Heart left ventricle (tissue), 16 donors: ENCODE results near the gene XPNPEP3. TPM values are rescaled to one million over a fixed set of nuclear protein-coding genes. Genes with fewer than 3 reads are reported as not detected.

Experiments used
- ATAC-seq, 4 donors: fragments of 200-7000 bp; cut with Tn5 transposase; one replicate each; pipeline ENCODE4 v1.9.1; 2020 to 2022; ENCODE audit warnings: moderate library complexity in 4 of 4, mild to moderate bottlenecking in 3 of 4, moderate number of reproducible peaks in 1 of 4
- DNase-seq, 5 donors: peaks; one replicate each; pipeline ENCODE4 v3.0.0-alpha.2; 2020
- H3K27ac ChIP-seq, 12 donors: fragments of 200-600 bp; sonication (generic) in 4 of 12; one replicate each; pipeline versions ENCODE4 v1.5.0 to v1.8.0; 2016 to 2022; ENCODE audit warnings: mild to moderate bottlenecking in 2 of 12
- H3K27me3 ChIP-seq, 9 donors: fragments of 200-600 bp; sonication (generic) in 2 of 9; one replicate each; pipeline versions ENCODE4 v1.5.1 to v1.8.0; 2016 to 2022; ENCODE audit warnings: mild to moderate bottlenecking in 3 of 9
- H3K36me3 ChIP-seq, 9 donors: fragments of 200-600 bp; sonication (generic) in 2 of 9; one replicate each; pipeline versions ENCODE4 v1.5.0 to v1.8.0; 2018 to 2022; ENCODE audit warnings: mild to moderate bottlenecking in 2 of 9
- H3K4me1 ChIP-seq, 12 donors: fragments of 200-600 bp; sonication (generic) in 4 of 12; one replicate each; pipeline versions ENCODE4 v1.5.0 to v1.8.0; 2016 to 2022; ENCODE audit warnings: mild to moderate bottlenecking in 3 of 12
- H3K4me3 ChIP-seq, 12 donors: fragments of 200-600 bp; sonication (generic) in 4 of 12; one replicate each; pipeline versions ENCODE4 v1.5.0 to v1.8.0; 2017 to 2022; ENCODE audit warnings: mild to moderate bottlenecking in 9 of 12, moderate library complexity in 4 of 12
- H3K9me3 ChIP-seq, 12 donors: fragments of 200-600 bp; sonication (generic) in 4 of 12; one replicate each; pipeline versions ENCODE4 v1.5.0 to v1.8.0; 2016 to 2022; ENCODE audit warnings: mild to moderate bottlenecking in 1 of 12
- POLR2A ChIP-seq, 2 donors: fragments of 450-650 bp; IDR thresholded peaks; one replicate each; pipeline ENCODE4 v1.6.1; 2017; ENCODE audit warnings: antibody characterized with exemption in 2 of 2, mild to moderate bottlenecking in 2 of 2, moderate library complexity in 2 of 2
- WGBS, 4 donors: extraction: QIAGEN DNeasy Blood & Tissue Kit in 2 of 4; methylation state at CpG; one replicate each; pipeline versions ENCODE4 v1.1.5 to v1.1.7; 2013 to 2018; 5-methylcytosine and 5-hydroxymethylcytosine counted together
- intact Hi-C, 10 donors: fragments of 100-400 bp; cut with DNase I; formaldehyde crosslinking; loops; one replicate each; pipeline versions ENCODE4 v1.11.1 to v1.14.2; 2022
- polyA plus RNA-seq, 2 donors: library from polyadenylated mRNA; stranded (reverse); fragments of 200-250 nt; gene quantifications; one replicate each; pipeline ENCODE4 v1.2.3, GENCODE V29; 2013
- total RNA-seq, 9 donors: library from RNA; depleted of rRNA in 2 of 9; stranded (reverse); fragments of >200 nt in 2 of 9; fragmentation: NEBNext Ultra II Directional in 3 of 9; extraction: Animal tissue kit (Norgen Biotek cat#: 25700) in 3 of 9; gene quantifications; one replicate each; pipeline versions ENCODE4 v1.1.0 to v1.2.4, GENCODE V29; 2016 to 2023
- TF ChIP-seq, protein P1 (sequence below), 12 donors: fragments of 200-600 bp; sonication (generic) in 4 of 12; IDR thresholded peaks; one replicate each; pipeline versions ENCODE4 v1.5.0 to v1.8.0; 2018 to 2022; ENCODE audit warnings: antibody characterized with exemption in 12 of 12, mild to moderate bottlenecking in 5 of 12
- donor health status: ischemic (EF 13 %, LVEDD 7.1; RV severe dilation, severe dysfunction).
- donor health status: healthy with polysubstance abuse.
- donor health status: DM: no; HTN: yes; CAD: no.
- donor health status: DM: no; HTN: no; CAD: no.
- donor health status: ischemic (EF 25% LVEDD 6.9; RV normal size, moderate dysfunction).
- donor health status: ischemic (EF 25% LVEDD 5.7; RV mildly dilated, moderate dysfunction).
- donor health status: healthy.
- donor health status: DM: yes; HTN: yes; CAD: no.
- donor health status: ischemic (EF 35%, LVEDD 5.7; RV mildly dilated, moderate dysfunction).
- donor health status: nonischemic (EF 11% LVEDD 7.7; RV severe dilation, severe dysfunction).
- donor health status: DM: yes; HTN: yes; CAD: no.
- donor health status: PGD.
- donor health status: ischemic (EF 29% LVEDD 5.4; RV normal size, mild dysfunction).
- donor health status: nonischemic (EF 23%, LVEDD 6.1; RV moderate dilation, normal function).

Gene XPNPEP3
- total and polyA plus RNA-seq, 11 donors: 5.1 to 37.9 (median 22.5) TPM

DNA sequence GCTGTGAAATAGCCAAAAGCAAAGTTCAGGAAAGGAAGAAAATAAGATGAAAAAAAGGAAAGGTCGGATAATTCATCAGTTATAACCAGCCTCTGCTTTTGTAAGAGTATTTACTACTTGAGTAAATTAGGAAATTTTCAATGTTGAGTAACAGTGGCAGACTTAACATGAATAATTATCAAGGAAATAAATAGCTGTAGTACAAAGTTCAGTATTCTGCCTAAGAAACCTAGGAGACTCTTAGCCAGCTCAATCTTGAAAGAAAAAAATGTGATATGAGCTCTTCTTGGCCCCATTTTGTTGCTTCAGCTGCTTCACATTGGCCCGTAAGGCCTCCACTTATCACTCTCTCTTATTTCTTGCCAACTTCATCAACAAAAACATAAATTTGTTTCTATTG, 22.0 kb downstream of the XPNPEP3 start:
- Histone ChIP-seq H3K4me3 (no peak overlapping the region), H3K9me3 (no peaks in the 10 kb centered on the region), H3K4me1 (no peaks in the 10 kb centered on the region), H3K27ac (no peak overlapping the region), H3K27me3 (no peaks in the 10 kb centered on the region), H3K36me3 (peaks cover 0 to 83% (median 32%) of the 10 kb centered on the region in 9 donors)
- WGBS, 4 donors: 86 to 93% (median 90%) methylated on average over 2 of the region's 2 CpGs
- TF ChIP-seq POLR2A (IDR thresholded peaks at IDR 0.05): no peak
- TF ChIP-seq, protein P1, sequence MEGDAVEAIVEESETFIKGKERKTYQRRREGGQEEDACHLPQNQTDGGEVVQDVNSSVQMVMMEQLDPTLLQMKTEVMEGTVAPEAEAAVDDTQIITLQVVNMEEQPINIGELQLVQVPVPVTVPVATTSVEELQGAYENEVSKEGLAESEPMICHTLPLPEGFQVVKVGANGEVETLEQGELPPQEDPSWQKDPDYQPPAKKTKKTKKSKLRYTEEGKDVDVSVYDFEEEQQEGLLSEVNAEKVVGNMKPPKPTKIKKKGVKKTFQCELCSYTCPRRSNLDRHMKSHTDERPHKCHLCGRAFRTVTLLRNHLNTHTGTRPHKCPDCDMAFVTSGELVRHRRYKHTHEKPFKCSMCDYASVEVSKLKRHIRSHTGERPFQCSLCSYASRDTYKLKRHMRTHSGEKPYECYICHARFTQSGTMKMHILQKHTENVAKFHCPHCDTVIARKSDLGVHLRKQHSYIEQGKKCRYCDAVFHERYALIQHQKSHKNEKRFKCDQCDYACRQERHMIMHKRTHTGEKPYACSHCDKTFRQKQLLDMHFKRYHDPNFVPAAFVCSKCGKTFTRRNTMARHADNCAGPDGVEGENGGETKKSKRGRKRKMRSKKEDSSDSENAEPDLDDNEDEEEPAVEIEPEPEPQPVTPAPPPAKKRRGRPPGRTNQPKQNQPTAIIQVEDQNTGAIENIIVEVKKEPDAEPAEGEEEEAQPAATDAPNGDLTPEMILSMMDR (IDR thresholded peaks at IDR 0.05): no peak
- DNase-seq (no peak), ATAC-seq (no peak)
- intact Hi-C loops: no loop called here

- Histone ChIP-seq H3K27ac (no peak overlapping the region), H3K4me1 (peaks cover 0 to 6% (median 0%) of the 10 kb centered on the region in 12 donors), H3K4me3 (no peak overlapping the region), H3K36me3 (peaks cover 0 to 91% (median 82%) of the 10 kb centered on the region in 9 donors), H3K27me3 (no peaks in the 10 kb centered on the region), H3K9me3 (no peaks in the 10 kb centered on the region)
- TF ChIP-seq, protein P1 (IDR thresholded peaks at IDR 0.05): no peak
- TF ChIP-seq POLR2A (IDR thresholded peaks at IDR 0.05): no peak
- DNase-seq: no peak
- ATAC-seq: no peak
- intact Hi-C loops: no loop called here
Measured at GRCh38 chr22:40889116-40889515, 32.2 kb downstream of the XPNPEP3 start.

- 89 to 99% (median 94%) methylated on average over 3 of the region's 3 CpGs for WGBS, 4 donors
- DNase-seq: no peak
- Histone ChIP-seq H3K9me3 (no peaks in the 10 kb centered on the region), H3K36me3 (peaks cover 0 to 80% (median 64%) of the 10 kb centered on the region in 9 donors), H3K27ac (no peak overlapping the region), H3K4me1 (peaks cover 0 to 6% (median 0%) of the 10 kb centered on the region in 12 donors), H3K27me3 (no peaks in the 10 kb centered on the region), H3K4me3 (no peak overlapping the region)
- intact Hi-C loops: loop anchor here in 1 of 10 donors (10.0 kb wide), 1 partner anchor 206 kb away; no protein-coding TSS in a partner anchor
- TF ChIP-seq, protein P1 (IDR thresholded peaks at IDR 0.05): no peak
- no peak for TF ChIP-seq POLR2A (IDR thresholded peaks at IDR 0.05)
- ATAC-seq: no peak
Measured at GRCh38 chr22:40890881-40891280, 33.9 kb downstream of the XPNPEP3 start.

DNA sequence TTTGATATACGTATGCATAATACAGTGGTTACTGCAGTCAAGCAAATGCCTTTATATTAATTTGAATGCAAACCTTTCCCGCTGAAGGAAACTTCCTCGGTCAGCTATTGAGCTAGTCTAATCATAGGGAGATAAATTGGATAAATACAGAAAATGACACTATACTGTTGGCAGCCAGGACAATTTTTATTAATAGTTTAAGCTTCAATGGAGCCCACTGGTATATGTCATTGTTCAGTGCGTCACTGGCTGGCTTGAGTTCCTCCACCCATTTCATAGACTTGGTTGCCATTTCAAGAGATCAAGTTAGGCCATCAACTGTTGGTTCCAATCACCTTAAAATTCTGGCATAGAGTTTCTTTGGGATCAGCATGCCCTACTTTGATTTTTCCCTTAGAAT, 37.5 kb downstream of the XPNPEP3 start:
- Histone ChIP-seq H3K4me3 (no peak overlapping the region), H3K4me1 (peaks cover 0 to 10% (median 0%) of the 10 kb centered on the region in 12 donors), H3K9me3 (no peaks in the 10 kb centered on the region), H3K27ac (peak overlapping the region in 4 of 12 donors; percentile 22 to 62 (median 52)), H3K27me3 (no peaks in the 10 kb centered on the region), H3K36me3 (peaks cover 0 to 50% (median 29%) of the 10 kb centered on the region in 9 donors)
- intact Hi-C loops: loop anchor here in 1 of 10 donors (10.0 kb wide), 1 partner anchor 210 kb away; no protein-coding TSS in a partner anchor
- DNase-seq: peak in 3 of 5 donors; percentile 15 to 62 (median 31)
- WGBS, 4 donors: 58 to 62% (median 60%) methylated on average over 4 of the region's 4 CpGs
- TF ChIP-seq, protein P1 (IDR thresholded peaks at IDR 0.05): no peak
- no peak for TF ChIP-seq POLR2A (IDR thresholded peaks at IDR 0.05)
- ATAC-seq: peak; percentile 86 to 92 (median 88)
